ENCODE data around the gene HOXC5.

Gene HOXC5

GRCh38 chr12:54051026-54051842 is 18.4 kb downstream of the HOXC5 start:
- no peak for DNase-seq

GRCh38 chr12:54051874-54052437 is 19.1 kb downstream of the HOXC5 start:
- no peak for DNase-seq

GRCh38 chr12:54052438-54053002 is 19.7 kb downstream of the HOXC5 start:
- no peak for DNase-seq

- no peak for DNase-seq
Measured at GRCh38 chr12:54053003-54053750, 20.3 kb downstream of the HOXC5 start.

- peak; percentile 26 for DNase-seq
Measured at GRCh38 chr12:54053751-54054741, 21.2 kb downstream of the HOXC5 start, which contains the start of gene HOXC4. Gene HOXC4, plus strand, starts transcription at chr12:54053835. Its CDS starts 88 bp downstream, at chr12:54053923.

GRCh38 chr12:54054742-54055194 is 21.9 kb downstream of the HOXC5 start:
- DNase-seq = no peak

- no peak for DNase-seq
Measured at GRCh38 chr12:54055552-54055951, 22.7 kb downstream of the HOXC5 start.

- DNase-seq = no peak
Measured at GRCh38 chr12:54056110-54056509, 23.3 kb downstream of the HOXC5 start.

- no peak for DNase-seq
Measured at GRCh38 chr12:54058128-54058768, 25.4 kb downstream of the HOXC5 start.

- no peak for DNase-seq
Measured at GRCh38 chr12:54059668-54060067, 26.8 kb downstream of the HOXC5 start.

- DNase-seq = no peak
Measured at GRCh38 chr12:54060174-54060974, 27.5 kb downstream of the HOXC5 start.

GRCh38 chr12:54060975-54061778 is 28.3 kb downstream of the HOXC5 start:
- peak; percentile 11 for DNase-seq

- no peak for DNase-seq
Measured at GRCh38 chr12:54065677-54066076, 32.8 kb downstream of the HOXC5 start.

- no peak for DNase-seq
Measured at GRCh38 chr12:54066408-54066807, 33.6 kb downstream of the HOXC5 start.

GRCh38 chr12:54068418-54069070 is 35.7 kb downstream of the HOXC5 start:
- no peak for DNase-seq

- no peak for DNase-seq
Measured at GRCh38 chr12:54071942-54072341, 39.1 kb downstream of the HOXC5 start.

GRCh38 chr12:54074308-54074707 is 41.5 kb downstream of the HOXC5 start:
- no peak for DNase-seq

- no peak for DNase-seq
Measured at GRCh38 chr12:54075409-54075808, 42.6 kb downstream of the HOXC5 start.

GRCh38 chr12:54075974-54076373 is 43.1 kb downstream of the HOXC5 start:
- no peak for DNase-seq

Data from EL (cell line).